AG09319 (cell line): ENCODE data around the gene LTBP4.
"Not testable (repeated sequence)": the region's sequence is repeated elsewhere in the genome, so short reads cannot be mapped to it uniquely, and the experiment has no call there.

ENCODE experiments used
- DNase-seq: peaks from one replicate; pipeline ENCODE4 v3.0.0-alpha.2; 2010; ENCODE audit warnings: low read depth; ENCODE audit errors: extremely low read depth
- TF ChIP-seq, protein P1 (sequence below): IDR thresholded peaks from 2 replicates; pipeline ENCODE4 v1.5.1; 2011; ENCODE audit warnings: low read depth, mild to moderate bottlenecking, inconsistent platforms, low read length, moderate library complexity

LTBP4 gene

DNA sequence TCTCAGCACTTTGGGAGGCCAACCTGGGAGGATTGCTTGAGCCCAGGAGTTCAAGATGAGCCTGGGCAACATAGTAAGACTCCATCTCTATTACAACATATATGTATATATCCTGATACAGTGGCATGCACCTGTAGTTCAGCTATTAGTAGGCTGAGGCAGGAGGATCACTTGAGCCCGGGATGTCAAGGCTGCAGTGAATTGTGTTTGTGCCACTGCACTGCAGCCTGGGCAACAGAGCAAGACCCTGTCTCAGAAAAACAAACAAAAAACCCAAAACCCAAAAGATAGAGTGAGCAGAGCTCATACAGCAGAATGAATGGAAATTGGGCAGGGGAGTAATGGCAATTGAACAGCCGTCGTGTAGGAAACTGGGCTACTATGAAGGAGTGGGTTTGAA is 41.8 kb upstream of the LTBP4 start:
- TF ChIP-seq, protein P1, sequence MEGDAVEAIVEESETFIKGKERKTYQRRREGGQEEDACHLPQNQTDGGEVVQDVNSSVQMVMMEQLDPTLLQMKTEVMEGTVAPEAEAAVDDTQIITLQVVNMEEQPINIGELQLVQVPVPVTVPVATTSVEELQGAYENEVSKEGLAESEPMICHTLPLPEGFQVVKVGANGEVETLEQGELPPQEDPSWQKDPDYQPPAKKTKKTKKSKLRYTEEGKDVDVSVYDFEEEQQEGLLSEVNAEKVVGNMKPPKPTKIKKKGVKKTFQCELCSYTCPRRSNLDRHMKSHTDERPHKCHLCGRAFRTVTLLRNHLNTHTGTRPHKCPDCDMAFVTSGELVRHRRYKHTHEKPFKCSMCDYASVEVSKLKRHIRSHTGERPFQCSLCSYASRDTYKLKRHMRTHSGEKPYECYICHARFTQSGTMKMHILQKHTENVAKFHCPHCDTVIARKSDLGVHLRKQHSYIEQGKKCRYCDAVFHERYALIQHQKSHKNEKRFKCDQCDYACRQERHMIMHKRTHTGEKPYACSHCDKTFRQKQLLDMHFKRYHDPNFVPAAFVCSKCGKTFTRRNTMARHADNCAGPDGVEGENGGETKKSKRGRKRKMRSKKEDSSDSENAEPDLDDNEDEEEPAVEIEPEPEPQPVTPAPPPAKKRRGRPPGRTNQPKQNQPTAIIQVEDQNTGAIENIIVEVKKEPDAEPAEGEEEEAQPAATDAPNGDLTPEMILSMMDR: no peak

DNA sequence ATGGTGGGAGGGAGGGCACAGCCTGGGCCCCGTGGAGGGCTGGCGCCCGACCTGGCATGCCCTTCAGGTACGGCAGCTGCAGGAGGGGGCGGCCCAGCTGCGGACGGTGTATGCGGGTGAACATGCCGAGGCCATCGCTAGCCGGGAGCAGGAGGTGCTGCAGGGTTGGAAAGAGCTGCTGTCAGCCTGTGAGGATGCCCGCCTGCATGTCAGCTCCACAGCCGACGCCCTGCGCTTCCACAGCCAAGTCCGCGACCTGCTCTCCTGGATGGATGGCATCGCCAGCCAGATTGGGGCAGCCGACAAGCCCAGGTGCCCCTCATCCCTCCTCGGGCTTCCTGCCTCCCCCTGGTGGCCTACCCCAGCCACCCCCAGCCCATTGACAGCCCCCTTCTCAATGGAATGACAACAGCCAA is 41.1 kb upstream of the LTBP4 start:
- TF ChIP-seq, protein P1: no peak
- no peak for DNase-seq

More for the DNA sequence above, 41.8 kb upstream of the LTBP4 start:
- no peak for DNase-seq

DNA sequence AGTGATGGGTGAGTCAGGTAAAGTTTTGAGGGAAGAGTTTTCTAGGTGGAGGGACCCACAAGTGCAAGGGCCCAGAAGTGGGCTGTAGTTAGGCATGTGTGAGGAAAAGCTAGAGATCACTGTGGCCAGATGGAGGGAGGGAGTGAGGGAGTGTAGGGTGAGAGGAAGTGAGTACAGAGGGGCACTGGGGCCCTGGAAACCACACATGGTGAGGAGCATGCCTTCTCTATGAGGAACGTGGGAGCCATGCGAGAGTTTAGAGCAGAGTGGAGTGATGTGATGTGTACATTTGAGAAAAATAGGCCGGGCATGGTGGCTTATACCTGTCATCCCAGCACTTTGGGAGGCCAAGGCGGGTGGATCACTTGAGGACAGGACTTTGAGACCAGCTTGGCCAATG is 39.2 kb upstream of the LTBP4 start:
- DNase-seq: no peak
- TF ChIP-seq, protein P1: no peak

DNA sequence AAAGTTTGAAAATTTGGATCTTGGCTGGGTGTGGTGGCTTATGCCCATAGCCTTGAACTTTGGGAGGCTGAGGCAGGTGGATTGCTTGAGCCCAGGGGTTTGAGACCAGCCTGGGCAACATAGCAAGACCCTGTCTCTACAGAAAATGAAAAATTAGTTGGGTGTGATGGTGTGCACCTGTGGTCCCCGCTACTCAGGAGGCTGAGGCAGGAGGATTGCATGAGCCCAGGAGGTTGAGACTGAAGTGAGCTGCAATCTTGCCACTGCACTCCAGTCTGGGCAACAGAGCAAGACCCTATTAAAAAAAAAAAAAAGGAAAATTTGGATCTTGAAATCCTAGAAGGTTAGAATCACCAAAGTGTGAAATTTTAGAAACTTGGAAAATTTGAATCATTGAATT is 36.6 kb upstream of the LTBP4 start:
- DNase-seq: not testable (repeated sequence)

DNA sequence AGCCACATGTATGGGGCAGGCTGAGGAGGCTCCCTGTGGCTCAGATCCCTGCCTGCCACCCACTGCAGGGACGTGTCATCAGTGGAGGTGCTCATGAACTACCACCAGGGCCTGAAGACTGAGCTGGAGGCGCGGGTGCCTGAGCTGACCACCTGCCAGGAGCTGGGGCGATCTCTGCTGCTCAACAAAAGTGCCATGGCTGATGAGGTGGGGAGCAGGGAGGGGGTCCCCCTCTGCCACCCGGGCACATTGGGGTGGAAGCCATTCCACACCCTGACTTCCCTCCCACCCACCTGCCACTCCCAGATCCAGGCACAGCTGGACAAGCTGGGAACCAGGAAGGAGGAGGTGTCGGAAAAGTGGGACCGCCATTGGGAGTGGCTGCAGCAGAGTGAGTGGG is 35.8 kb upstream of the LTBP4 start:
- DNase-seq: no peak
- TF ChIP-seq, protein P1: no peak

DNA sequence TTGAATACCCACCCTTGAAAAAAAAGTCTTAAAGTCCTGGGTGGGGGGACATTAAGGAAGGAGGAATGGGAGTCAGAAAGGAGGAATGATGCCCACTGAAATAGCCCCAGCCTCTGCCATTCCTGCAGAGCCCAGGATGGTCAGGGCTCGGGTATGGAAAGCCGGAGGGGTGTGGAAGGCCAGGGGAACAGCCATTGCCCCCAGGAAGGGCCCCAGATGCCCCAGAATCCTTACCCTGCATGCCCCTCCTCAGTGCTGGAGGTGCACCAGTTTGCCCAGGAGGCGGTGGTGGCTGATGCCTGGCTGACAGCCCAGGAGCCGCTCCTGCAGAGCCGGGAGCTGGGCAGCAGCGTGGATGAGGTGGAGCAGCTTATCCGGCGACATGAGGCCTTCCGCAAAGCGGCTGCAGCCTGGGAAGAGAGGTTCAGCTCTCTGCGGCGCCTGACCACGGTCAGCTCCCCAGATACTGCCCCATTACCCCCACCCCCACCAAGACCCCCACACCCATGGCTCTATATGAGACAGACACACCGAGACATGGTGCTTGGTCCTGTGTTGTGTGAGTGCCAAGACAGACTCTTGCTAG is 35.2 kb upstream of the LTBP4 start:
- TF ChIP-seq, protein P1: no peak
- DNase-seq: no peak

DNA sequence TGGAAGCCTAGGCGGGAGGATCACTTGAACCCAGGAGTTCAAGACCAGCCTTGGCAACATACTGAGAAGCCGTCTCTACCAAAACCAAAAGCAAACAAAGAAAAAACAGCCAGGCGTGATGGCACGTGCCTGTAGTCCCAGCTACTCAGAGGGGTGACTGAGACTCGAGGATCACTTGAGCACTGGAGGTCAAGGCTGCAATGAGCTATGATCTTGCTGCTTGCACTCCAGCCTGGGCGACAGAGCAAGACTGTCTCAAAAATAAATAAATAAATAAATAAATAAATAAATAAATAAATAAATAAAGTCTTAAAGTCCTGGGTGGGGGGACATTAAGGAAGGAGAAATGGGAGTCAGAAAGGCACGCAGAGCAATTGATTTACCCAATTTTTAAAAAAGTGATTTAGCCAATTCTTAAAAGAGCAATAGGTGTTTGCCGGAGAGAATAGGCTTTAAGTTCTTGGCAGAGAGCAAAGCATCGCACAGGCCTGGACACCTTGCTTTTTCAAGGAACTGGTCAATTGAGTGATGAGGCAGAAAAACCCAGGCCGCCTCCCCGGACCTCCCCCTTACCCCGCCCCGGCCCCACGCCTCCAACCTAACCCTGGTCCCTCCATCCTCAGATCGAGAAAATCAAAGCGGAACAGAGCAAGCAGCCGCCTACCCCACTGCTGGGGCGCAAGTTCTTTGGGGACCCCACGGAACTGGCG is 34.0 kb upstream of the LTBP4 start:
- no peak for DNase-seq
- TF ChIP-seq, protein P1: no peak
